ENCODE measurements around the gene CENATAC. TPM values are rescaled to one million over a fixed set of nuclear protein-coding genes. Genes with fewer than 3 reads are reported as not detected.
A peak's percentile ranks its signal among the peaks of the same experiment; 100 is the strongest.

CENATAC gene
- total RNA-seq, 1 donor = 37.6 TPM

DNA sequence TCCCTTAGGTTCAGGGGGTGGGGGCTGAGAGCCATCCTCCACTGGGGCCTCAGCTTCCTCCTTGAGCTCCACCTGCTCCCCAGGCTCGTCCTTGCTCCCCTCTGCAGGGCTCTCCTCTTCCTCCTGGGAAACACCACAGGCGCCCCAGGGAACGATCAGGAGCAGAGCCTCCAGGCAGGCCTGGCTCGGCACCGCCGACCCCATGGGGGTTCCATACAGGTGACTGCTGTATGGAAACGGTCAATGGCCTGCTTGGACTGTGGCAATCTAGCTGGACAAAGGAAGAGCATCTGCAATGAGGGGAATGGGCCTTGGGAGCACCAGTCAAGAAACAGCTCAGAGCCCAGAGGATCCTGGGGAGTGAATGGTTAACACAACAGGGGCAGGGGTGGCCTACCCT, 51.1 kb downstream of the CENATAC start:
- peak; percentile 42 for DNase-seq (ENCODE audit: insufficient read length, low spot score, missing footprints)
- Histone ChIP-seq H3K79me2 (ENCODE audit: insufficient read depth, low read length) (no peaks in the 10 kb centered on the region), H3K9me3 (ENCODE audit: low read depth, low read length) (no peaks in the 10 kb centered on the region), H3K27me3 (ENCODE audit: insufficient read depth, low read length) (no peaks in the 10 kb centered on the region), H3K4me2 (ENCODE audit: insufficient read depth, low read length) (no peak overlapping the region), H4K20me1 (ENCODE audit: insufficient read depth, low read length) (peaks cover 10% of the 10 kb centered on the region), H3K4me1 (ENCODE audit: insufficient read depth, low read length) (no peaks in the 10 kb centered on the region), H3K27ac (ENCODE audit: low read depth, low read length) (no peak overlapping the region), H2AFZ (ENCODE audit: low read length) (no peak overlapping the region), H3K36me3 (ENCODE audit: insufficient read depth, low read length) (peaks cover 91% of the 10 kb centered on the region), H3K4me3 (ENCODE audit: insufficient read depth, low read length) (no peak overlapping the region)
- TF ChIP-seq, protein P1, sequence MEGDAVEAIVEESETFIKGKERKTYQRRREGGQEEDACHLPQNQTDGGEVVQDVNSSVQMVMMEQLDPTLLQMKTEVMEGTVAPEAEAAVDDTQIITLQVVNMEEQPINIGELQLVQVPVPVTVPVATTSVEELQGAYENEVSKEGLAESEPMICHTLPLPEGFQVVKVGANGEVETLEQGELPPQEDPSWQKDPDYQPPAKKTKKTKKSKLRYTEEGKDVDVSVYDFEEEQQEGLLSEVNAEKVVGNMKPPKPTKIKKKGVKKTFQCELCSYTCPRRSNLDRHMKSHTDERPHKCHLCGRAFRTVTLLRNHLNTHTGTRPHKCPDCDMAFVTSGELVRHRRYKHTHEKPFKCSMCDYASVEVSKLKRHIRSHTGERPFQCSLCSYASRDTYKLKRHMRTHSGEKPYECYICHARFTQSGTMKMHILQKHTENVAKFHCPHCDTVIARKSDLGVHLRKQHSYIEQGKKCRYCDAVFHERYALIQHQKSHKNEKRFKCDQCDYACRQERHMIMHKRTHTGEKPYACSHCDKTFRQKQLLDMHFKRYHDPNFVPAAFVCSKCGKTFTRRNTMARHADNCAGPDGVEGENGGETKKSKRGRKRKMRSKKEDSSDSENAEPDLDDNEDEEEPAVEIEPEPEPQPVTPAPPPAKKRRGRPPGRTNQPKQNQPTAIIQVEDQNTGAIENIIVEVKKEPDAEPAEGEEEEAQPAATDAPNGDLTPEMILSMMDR (IDR thresholded peaks at IDR 0.05; ENCODE audit: extremely low read depth, low read depth, low read length) = no peak

DNA sequence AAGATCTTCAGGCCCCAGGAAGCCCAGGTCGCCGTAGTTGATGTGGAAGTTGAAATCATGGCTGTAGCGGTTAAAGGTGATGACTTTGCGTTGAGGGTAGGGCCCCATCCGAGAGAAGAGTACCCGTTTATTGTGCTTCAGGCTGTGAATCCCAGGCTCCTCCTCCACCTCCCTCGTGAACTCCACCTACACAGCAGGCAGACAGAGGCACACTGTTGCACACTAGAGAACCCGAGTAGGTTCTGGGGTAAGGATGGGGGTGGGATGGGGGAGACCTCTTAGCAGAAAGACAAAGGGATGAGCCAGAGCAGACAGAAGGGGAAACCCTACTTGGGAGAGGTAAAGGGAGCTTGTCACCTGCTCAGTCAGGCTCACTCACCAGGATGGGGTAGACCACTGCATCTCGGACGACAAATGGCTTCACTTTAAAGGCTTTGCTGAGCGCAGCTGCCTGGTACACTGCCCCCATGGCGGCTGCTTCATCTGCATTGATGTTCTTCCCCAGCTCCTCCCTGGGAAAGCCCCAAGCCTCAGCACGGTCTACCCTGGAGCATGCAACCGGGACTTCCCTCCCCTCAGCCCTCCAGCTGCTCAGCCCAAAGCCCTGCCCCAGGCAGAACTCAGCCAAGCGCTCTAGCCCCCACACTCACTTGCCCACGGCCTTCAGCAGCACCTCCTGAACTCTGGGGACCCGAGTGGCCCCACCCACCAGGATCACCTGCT, 53.7 kb downstream of the CENATAC start:
- H3K4me1 ChIP-seq (ENCODE audit: insufficient read depth, low read length) = peaks cover 12% of the 10 kb centered on the region
- no peak overlapping the region for H2AFZ ChIP-seq (ENCODE audit: low read length)
- TF ChIP-seq, protein P1 (IDR thresholded peaks at IDR 0.05; ENCODE audit: extremely low read depth, low read depth, low read length) = no peak
- H3K36me3 ChIP-seq (ENCODE audit: insufficient read depth, low read length) = peaks cover 84% of the 10 kb centered on the region
- peak; percentile 32 for DNase-seq (ENCODE audit: insufficient read length, low spot score, missing footprints)
- H3K79me2 ChIP-seq (ENCODE audit: insufficient read depth, low read length) = peaks cover 25% of the 10 kb centered on the region
- no peak overlapping the region for H3K4me3 ChIP-seq (ENCODE audit: insufficient read depth, low read length)
- no peaks in the 10 kb centered on the region for H3K27me3 ChIP-seq (ENCODE audit: insufficient read depth, low read length)
- no peaks in the 10 kb centered on the region for H3K9me3 ChIP-seq (ENCODE audit: low read depth, low read length)
- no peak overlapping the region for H3K27ac ChIP-seq (ENCODE audit: low read depth, low read length)
- H3K4me2 ChIP-seq (ENCODE audit: insufficient read depth, low read length) = no peak overlapping the region
- H4K20me1 ChIP-seq (ENCODE audit: insufficient read depth, low read length) = peaks cover 21% of the 10 kb centered on the region

DNA sequence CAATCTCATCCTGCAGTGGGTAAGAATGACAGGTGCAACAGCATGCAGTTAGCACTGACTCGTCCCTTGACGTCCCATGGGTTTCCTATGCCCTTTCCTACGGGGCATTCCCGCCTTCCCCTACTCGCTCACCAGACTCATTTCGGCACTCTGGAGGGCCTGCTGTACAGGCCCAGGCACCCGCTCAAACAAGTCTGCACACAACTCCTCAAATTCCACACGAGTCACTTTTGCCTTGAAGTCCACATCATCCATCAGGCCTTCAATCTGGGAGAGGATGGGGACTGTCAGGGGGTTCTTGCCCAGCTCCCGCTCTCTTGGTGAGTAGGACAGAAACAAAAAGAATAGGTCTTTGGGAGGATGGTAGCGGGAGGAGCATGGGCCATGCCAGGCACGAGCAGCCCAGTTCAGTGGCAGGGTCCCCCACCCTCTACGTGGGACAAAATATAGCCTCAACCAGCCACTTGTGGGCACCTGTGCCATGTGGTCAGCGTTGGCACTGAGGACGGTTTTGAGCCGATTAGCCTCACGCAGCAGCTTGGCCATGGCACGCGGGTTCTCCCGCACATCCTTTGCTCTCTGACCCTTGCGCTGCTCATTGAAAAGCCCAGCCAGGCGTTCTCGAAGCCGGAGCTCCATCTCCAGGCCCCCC, 54.4 kb downstream of the CENATAC start:
- Histone ChIP-seq H4K20me1 (ENCODE audit: insufficient read depth, low read length) (peaks cover 21% of the 10 kb centered on the region), H3K79me2 (ENCODE audit: insufficient read depth, low read length) (peaks cover 28% of the 10 kb centered on the region), H3K36me3 (ENCODE audit: insufficient read depth, low read length) (peaks cover 77% of the 10 kb centered on the region)

DNA sequence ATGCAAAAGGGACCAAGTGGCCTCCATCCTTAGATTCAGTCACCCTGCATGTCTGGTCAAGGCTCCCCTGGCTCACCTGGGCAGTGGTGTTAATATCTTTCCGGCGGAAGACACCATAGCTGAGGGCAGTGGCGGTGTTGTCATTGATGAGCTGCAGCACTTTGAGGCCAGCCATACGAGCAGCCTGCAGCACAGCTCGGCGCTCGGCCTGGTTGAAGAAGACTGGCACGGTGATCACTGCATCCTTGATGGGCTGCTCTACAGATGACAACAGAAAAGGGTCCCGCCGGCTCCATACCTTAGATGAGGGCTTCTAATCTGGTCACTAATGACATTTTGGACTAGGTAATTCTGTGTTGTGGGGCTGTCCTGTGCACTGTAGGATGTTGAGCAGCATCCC, 56.5 kb downstream of the CENATAC start:
- Histone ChIP-seq H3K27me3 (ENCODE audit: insufficient read depth, low read length) (no peaks in the 10 kb centered on the region), H3K4me1 (ENCODE audit: insufficient read depth, low read length) (peaks cover 18% of the 10 kb centered on the region), H3K9me3 (ENCODE audit: low read depth, low read length) (no peaks in the 10 kb centered on the region), H3K4me3 (ENCODE audit: insufficient read depth, low read length) (no peak overlapping the region), H3K79me2 (ENCODE audit: insufficient read depth, low read length) (peaks cover 31% of the 10 kb centered on the region), H2AFZ (ENCODE audit: low read length) (no peak overlapping the region), H3K36me3 (ENCODE audit: insufficient read depth, low read length) (peaks cover 56% of the 10 kb centered on the region), H4K20me1 (ENCODE audit: insufficient read depth, low read length) (peaks cover 21% of the 10 kb centered on the region), H3K27ac (ENCODE audit: low read depth, low read length) (no peak overlapping the region), H3K4me2 (ENCODE audit: insufficient read depth, low read length) (no peak overlapping the region)
- no peak for DNase-seq (ENCODE audit: insufficient read length, low spot score, missing footprints)
- TF ChIP-seq, protein P1 (IDR thresholded peaks at IDR 0.05; ENCODE audit: extremely low read depth, low read depth, low read length) = no peak

More for the DNA sequence above, 54.4 kb downstream of the CENATAC start:
- no peak overlapping the region for H3K27ac ChIP-seq (ENCODE audit: low read depth, low read length)
- TF ChIP-seq, protein P1 (IDR thresholded peaks at IDR 0.05; ENCODE audit: extremely low read depth, low read depth, low read length) = no peak
- no peak overlapping the region for H3K4me3 ChIP-seq (ENCODE audit: insufficient read depth, low read length)
- no peaks in the 10 kb centered on the region for H3K9me3 ChIP-seq (ENCODE audit: low read depth, low read length)
- H3K4me1 ChIP-seq (ENCODE audit: insufficient read depth, low read length) = peaks cover 12% of the 10 kb centered on the region
- peak; percentile 74 for DNase-seq (ENCODE audit: insufficient read length, low spot score, missing footprints)
- H3K4me2 ChIP-seq (ENCODE audit: insufficient read depth, low read length) = no peak overlapping the region
- H2AFZ ChIP-seq (ENCODE audit: low read length) = no peak overlapping the region
- H3K27me3 ChIP-seq (ENCODE audit: insufficient read depth, low read length) = no peaks in the 10 kb centered on the region
